HepG2 (cell line): ENCODE data around the gene LIME1. TPM values are rescaled to one million over a fixed set of nuclear protein-coding genes. Genes with fewer than 3 reads are reported as not detected.

ENCODE experiments used
- ATF7 ChIP-seq, 2 experiments: fragments of 450-650 bp in 1 of 2; sonication (generic) in 1 of 2; formaldehyde crosslinking in 1 of 2; IDR thresholded peaks; 2 replicates each; pipeline versions ENCODE4 v1.4.0 to v1.6.1; 2016 to 2020; ENCODE audit warnings: antibody characterized with exemption in 1 of 2, mild to moderate bottlenecking in 1 of 2, missing genetic modification reagents in 1 of 2
- CBX5 ChIP-seq: sonication (generic); formaldehyde crosslinking; IDR thresholded peaks from 2 replicates; pipeline ENCODE4 v1.4.0; 2020; ENCODE audit warnings: missing genetic modification reagents, borderline replicate concordance
- HOXA7 ChIP-seq: sonication (generic); formaldehyde crosslinking; IDR thresholded peaks from 2 replicates; pipeline ENCODE4 v1.8.1; 2022; ENCODE audit warnings: mild to moderate bottlenecking, missing genetic modification reagents, moderate library complexity
- KDM6A ChIP-seq: IDR thresholded peaks from 2 replicates; pipeline ENCODE4 v1.6.1; 2016; ENCODE audit warnings: low read depth
- NFE2L2 ChIP-seq: fragments of 150-350 bp; IDR thresholded peaks from 2 replicates; pipeline ENCODE4 v1.6.1; 2014; ENCODE audit warnings: low read length
- YEATS4 ChIP-seq: sonication (generic); formaldehyde crosslinking; IDR thresholded peaks from 2 replicates; pipeline ENCODE4 v1.4.0; 2020; ENCODE audit warnings: missing genetic modification reagents, borderline replicate concordance
- ZFAT ChIP-seq: sonication (generic); formaldehyde crosslinking; conservative IDR thresholded peaks from 2 replicates; pipeline ENCODE4 v1.8.1; 2023; ENCODE audit warnings: missing genetic modification reagents, inconsistent platforms
- ZNF468 ChIP-seq: sonication (generic); formaldehyde crosslinking; IDR thresholded peaks from 2 replicates; pipeline ENCODE4 v1.8.0; 2022; ENCODE audit warnings: mild to moderate bottlenecking, moderate library complexity, missing genetic modification reagents
- ZNF616 ChIP-seq: sonication (generic); formaldehyde crosslinking; IDR thresholded peaks from 2 replicates; pipeline ENCODE4 v1.5.0; 2020; ENCODE audit warnings: low read depth, mild to moderate bottlenecking, missing genetic modification reagents
- ZNF790 ChIP-seq: sonication (generic); formaldehyde crosslinking; IDR thresholded peaks from 2 replicates; pipeline ENCODE4 v1.8.0; 2022; ENCODE audit warnings: missing genetic modification reagents, mild to moderate bottlenecking, borderline replicate concordance
- polyA plus RNA-seq, 8 experiments: library from polyadenylated mRNA; depleted of rRNA in 3 of 8; stranded (reverse) in 7 of 8; unstranded in 1 of 8; fragments of >200 nt; fragmentation: Illumina TruSeq in 4 of 8; extraction: Trizol in 4 of 8; gene quantifications; 2 replicates each; pipeline versions ENCODE4 v1.2.1 to v1.2.3, GENCODE V29; 2011 to 2016; ENCODE audit warnings: low read depth in 4 of 8, missing spikeins in 1 of 8, mixed read lengths in 1 of 8; ENCODE audit not compliant: insufficient read depth in 1 of 8
- total RNA-seq, 5 experiments: library from RNA; depleted of rRNA; stranded (reverse); fragments of >200 nt; fragmentation: Illumina TruSeq; extraction: Trizol; gene quantifications; 2 replicates each; pipeline ENCODE4 v1.2.3, GENCODE V29; 2016; ENCODE audit warnings: low read depth in 1 of 5
- TF ChIP-seq, protein P1 (sequence below): sonication (generic); formaldehyde crosslinking; IDR thresholded peaks from 2 replicates; pipeline ENCODE4 v1.5.1; 2020; ENCODE audit warnings: missing genetic modification reagents, mild to moderate bottlenecking, borderline replicate concordance
- TF ChIP-seq, protein P2 (sequence below): sonication (generic); formaldehyde crosslinking; IDR thresholded peaks from 2 replicates; pipeline ENCODE4 v1.5.1; 2020; ENCODE audit warnings: missing genetic modification reagents, mild to moderate bottlenecking, borderline replicate concordance
- TF ChIP-seq, protein P3 (sequence below): sonication (generic); formaldehyde crosslinking; IDR thresholded peaks from 2 replicates; pipeline ENCODE4 v1.4.0; 2020; ENCODE audit warnings: missing genetic modification reagents
- TF ChIP-seq, protein P4 (sequence below): sonication (generic); formaldehyde crosslinking; IDR thresholded peaks from 2 replicates; pipeline ENCODE4 v1.8.1; 2023; ENCODE audit warnings: mild to moderate bottlenecking, missing genetic modification reagents
- TF ChIP-seq, protein P5 (sequence below): sonication (generic); formaldehyde crosslinking; IDR thresholded peaks from 2 replicates; pipeline ENCODE4 v1.5.1; 2020; ENCODE audit warnings: mild to moderate bottlenecking, missing genetic modification reagents, moderate library complexity
- TF ChIP-seq, protein P6 (sequence below), 2 experiments: sonication (generic) in 1 of 2; formaldehyde crosslinking in 1 of 2; IDR thresholded peaks; 2 replicates each; pipeline versions ENCODE4 v1.4.0 to v1.6.1; 2018 to 2020; ENCODE audit warnings: missing genetic modification reagents in 2 of 2, borderline replicate concordance in 1 of 2, low read depth in 1 of 2, mild to moderate bottlenecking in 1 of 2, missing biosample characterization in 1 of 2

Gene LIME1
- total and polyA plus RNA-seq, 2 of the 13 experiments (the other 11 are each of a cell fraction or from before 2014, with no cell fraction given), result 13.0 to 61.5 TPM

DNA sequence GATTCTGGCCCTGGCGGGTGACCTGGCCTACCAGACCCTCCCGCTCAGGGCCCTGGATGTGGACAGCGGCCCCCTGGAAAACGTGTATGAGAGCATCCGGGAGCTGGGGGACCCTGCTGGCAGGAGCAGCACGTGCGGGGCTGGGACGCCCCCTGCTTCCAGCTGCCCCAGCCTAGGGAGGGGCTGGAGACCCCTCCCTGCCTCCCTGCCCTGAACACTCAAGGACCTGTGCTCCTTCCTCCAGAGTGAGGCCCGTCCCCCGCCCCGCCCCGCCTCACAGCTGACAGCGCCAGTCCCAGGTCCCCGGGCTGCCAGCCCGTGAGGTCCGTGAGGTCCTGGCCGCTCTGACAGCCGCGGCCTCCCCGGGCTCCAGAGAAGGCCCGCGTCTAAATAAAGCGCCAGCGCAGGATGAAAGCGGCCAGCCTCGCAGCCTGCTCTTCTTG is 2.2 kb downstream of the LIME1 start (continued):
- TF ChIP-seq, protein P1, sequence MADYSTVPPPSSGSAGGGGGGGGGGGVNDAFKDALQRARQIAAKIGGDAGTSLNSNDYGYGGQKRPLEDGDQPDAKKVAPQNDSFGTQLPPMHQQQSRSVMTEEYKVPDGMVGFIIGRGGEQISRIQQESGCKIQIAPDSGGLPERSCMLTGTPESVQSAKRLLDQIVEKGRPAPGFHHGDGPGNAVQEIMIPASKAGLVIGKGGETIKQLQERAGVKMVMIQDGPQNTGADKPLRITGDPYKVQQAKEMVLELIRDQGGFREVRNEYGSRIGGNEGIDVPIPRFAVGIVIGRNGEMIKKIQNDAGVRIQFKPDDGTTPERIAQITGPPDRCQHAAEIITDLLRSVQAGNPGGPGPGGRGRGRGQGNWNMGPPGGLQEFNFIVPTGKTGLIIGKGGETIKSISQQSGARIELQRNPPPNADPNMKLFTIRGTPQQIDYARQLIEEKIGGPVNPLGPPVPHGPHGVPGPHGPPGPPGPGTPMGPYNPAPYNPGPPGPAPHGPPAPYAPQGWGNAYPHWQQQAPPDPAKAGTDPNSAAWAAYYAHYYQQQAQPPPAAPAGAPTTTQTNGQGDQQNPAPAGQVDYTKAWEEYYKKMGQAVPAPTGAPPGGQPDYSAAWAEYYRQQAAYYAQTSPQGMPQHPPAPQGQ (CRISPR knock-in tag), result no peak
- TF ChIP-seq CBX5 (CRISPR knock-in tag) (0 out of 2 replicates have a peak, but pooled peaks have one; percentile 2), ATF7 (IDR thresholded peaks at IDR 0.05) (no peak), ATF7 (CRISPR knock-in tag; IDR thresholded peaks at IDR 0.05) (no peak), KDM6A (no peak), HOXA7 (CRISPR knock-in tag) (no peak), ZFAT (CRISPR knock-in tag) (no peak), NFE2L2 (no peak), ZNF790 (CRISPR knock-in tag) (peak; percentile 92; the same call in 1 of the 2 replicates), ZNF616 (CRISPR knock-in tag) (no peak), YEATS4 (CRISPR knock-in tag) (no peak), ZNF468 (CRISPR knock-in tag) (no peak)
- TF ChIP-seq, protein P2, sequence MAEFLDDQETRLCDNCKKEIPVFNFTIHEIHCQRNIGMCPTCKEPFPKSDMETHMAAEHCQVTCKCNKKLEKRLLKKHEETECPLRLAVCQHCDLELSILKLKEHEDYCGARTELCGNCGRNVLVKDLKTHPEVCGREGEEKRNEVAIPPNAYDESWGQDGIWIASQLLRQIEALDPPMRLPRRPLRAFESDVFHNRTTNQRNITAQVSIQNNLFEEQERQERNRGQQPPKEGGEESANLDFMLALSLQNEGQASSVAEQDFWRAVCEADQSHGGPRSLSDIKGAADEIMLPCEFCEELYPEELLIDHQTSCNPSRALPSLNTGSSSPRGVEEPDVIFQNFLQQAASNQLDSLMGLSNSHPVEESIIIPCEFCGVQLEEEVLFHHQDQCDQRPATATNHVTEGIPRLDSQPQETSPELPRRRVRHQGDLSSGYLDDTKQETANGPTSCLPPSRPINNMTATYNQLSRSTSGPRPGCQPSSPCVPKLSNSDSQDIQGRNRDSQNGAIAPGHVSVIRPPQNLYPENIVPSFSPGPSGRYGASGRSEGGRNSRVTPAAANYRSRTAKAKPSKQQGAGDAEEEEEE (CRISPR knock-in tag), result no peak
- TF ChIP-seq, protein P3, sequence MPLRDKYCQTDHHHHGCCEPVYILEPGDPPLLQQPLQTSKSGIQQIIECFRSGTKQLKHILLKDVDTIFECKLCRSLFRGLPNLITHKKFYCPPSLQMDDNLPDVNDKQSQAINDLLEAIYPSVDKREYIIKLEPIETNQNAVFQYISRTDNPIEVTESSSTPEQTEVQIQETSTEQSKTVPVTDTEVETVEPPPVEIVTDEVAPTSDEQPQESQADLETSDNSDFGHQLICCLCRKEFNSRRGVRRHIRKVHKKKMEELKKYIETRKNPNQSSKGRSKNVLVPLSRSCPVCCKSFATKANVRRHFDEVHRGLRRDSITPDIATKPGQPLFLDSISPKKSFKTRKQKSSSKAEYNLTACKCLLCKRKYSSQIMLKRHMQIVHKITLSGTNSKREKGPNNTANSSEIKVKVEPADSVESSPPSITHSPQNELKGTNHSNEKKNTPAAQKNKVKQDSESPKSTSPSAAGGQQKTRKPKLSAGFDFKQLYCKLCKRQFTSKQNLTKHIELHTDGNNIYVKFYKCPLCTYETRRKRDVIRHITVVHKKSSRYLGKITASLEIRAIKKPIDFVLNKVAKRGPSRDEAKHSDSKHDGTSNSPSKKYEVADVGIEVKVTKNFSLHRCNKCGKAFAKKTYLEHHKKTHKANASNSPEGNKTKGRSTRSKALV, result no peak
- TF ChIP-seq, protein P4, sequence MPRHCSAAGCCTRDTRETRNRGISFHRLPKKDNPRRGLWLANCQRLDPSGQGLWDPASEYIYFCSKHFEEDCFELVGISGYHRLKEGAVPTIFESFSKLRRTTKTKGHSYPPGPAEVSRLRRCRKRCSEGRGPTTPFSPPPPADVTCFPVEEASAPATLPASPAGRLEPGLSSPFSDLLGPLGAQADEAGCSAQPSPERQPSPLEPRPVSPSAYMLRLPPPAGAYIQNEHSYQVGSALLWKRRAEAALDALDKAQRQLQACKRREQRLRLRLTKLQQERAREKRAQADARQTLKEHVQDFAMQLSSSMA (CRISPR knock-in tag), result peak; percentile 56; the same call in 1 of the 2 replicates
- TF ChIP-seq, protein P5, sequence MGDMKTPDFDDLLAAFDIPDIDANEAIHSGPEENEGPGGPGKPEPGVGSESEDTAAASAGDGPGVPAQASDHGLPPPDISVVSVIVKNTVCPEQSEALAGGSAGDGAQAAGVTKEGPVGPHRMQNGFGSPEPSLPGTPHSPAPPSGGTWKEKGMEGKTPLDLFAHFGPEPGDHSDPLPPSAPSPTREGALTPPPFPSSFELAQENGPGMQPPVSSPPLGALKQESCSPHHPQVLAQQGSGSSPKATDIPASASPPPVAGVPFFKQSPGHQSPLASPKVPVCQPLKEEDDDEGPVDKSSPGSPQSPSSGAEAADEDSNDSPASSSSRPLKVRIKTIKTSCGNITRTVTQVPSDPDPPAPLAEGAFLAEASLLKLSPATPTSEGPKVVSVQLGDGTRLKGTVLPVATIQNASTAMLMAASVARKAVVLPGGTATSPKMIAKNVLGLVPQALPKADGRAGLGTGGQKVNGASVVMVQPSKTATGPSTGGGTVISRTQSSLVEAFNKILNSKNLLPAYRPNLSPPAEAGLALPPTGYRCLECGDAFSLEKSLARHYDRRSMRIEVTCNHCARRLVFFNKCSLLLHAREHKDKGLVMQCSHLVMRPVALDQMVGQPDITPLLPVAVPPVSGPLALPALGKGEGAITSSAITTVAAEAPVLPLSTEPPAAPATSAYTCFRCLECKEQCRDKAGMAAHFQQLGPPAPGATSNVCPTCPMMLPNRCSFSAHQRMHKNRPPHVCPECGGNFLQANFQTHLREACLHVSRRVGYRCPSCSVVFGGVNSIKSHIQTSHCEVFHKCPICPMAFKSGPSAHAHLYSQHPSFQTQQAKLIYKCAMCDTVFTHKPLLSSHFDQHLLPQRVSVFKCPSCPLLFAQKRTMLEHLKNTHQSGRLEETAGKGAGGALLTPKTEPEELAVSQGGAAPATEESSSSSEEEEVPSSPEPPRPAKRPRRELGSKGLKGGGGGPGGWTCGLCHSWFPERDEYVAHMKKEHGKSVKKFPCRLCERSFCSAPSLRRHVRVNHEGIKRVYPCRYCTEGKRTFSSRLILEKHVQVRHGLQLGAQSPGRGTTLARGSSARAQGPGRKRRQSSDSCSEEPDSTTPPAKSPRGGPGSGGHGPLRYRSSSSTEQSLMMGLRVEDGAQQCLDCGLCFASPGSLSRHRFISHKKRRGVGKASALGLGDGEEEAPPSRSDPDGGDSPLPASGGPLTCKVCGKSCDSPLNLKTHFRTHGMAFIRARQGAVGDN (CRISPR knock-in tag), result peak; percentile 81
- TF ChIP-seq, protein P6, sequence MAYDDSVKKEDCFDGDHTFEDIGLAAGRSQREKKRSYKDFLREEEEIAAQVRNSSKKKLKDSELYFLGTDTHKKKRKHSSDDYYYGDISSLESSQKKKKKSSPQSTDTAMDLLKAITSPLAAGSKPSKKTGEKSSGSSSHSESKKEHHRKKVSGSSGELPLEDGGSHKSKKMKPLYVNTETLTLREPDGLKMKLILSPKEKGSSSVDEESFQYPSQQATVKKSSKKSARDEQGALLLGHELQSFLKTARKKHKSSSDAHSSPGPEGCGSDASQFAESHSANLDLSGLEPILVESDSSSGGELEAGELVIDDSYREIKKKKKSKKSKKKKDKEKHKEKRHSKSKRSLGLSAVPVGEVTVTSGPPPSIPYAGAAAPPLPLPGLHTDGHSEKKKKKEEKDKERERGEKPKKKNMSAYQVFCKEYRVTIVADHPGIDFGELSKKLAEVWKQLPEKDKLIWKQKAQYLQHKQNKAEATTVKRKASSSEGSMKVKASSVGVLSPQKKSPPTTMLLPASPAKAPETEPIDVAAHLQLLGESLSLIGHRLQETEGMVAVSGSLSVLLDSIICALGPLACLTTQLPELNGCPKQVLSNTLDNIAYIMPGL (CRISPR knock-in tag; IDR thresholded peaks at IDR 0.05; ENCODE audit: borderline replicate concordance in 1 of 2, low read depth in 1 of 2), result peak in 1 of 2 experiments; percentile 82; a peak in 2 of 4 replicates
